HG03135 (cell line): Measurements from ENCODE around the gene ANK2.

Experiments used
- ATAC-seq: cut with Tn5 transposase; IDR thresholded peaks from one replicate; pipeline ENCODE4 v1.9.1; 2021; ENCODE audit warnings: mild to moderate bottlenecking, moderate library complexity; ENCODE audit not compliant: unreplicated experiment

The ANK2 gene

DNA sequence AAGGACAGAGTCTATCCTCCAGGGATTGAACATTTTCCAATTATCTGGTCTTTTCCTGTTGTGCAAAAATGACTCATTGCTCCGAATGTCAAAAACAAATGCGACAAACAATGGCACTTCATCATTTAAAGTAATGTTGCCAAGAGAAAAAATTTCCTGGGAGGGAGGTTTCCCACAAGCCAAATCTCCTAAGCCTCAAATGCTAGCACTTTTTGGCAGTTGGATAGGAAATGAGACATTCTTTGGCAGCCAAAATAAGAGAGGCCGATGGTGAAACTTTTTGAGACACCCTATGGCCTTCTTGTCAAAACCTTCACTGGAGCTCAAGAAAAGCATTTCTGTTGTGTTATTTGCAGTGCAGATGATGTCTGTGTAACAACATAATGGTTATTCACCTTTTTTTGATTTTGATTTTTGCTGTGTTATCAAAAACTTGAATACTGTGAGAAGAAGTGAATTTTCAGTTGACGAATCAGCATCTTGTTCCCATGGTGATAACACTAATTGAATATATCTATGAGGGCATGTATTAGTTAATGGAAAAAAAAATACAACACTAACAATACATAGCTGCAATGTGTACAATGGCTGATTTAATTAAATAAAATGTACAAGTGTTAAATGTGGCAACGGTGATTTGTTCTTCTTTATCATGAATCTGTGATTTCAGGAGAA is 333.8 kb downstream of the ANK2 start:
- no peak for ATAC-seq

DNA sequence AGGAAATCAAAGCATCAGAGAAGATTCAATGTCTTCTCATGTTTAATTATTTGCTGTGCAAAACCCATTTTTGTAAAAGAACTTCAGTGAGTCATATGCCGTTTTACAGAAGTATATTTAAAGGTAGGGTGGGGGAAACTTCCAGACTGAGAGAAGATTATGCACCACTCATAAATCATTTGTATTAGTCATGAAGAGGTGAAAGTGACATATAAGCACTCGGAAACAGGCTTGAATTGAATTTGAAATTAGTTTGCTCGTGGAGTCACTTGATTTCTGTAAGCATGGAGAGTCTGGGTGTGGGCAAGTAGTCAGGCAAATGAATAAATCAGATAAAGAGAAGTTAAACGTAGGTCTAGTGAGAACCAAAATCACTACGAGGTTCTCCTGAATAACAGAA is 335.1 kb downstream of the ANK2 start:
- no peak for ATAC-seq

DNA sequence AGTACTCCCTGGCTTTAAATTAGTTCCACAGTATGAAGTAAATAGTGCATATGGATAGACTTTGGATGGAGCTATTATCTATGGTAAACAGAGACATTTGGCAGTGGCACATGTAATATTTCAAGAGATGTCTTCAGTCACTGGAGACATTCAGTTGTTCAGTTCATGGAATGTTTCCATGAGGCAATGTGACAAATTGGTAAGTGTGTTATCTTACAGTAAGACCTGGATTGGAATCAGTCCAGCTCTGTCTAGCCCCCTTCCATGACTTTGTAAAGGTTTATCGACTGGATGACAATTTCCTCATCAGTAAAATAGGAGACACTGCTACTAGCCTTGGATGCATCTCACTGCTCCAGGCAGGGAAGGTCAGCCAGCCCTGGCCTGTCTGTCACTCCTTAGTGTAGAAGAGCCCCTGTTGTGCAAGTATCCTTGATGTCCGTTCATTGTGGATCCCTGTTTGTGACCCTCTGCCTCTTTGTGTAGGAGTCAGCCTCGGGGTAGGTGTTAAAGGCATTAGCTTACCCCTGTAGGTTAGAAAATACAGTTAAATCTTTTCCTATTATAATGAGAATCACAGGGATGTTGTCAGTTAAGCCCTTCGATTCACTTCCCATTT is 335.9 kb downstream of the ANK2 start:
- no peak for ATAC-seq

DNA sequence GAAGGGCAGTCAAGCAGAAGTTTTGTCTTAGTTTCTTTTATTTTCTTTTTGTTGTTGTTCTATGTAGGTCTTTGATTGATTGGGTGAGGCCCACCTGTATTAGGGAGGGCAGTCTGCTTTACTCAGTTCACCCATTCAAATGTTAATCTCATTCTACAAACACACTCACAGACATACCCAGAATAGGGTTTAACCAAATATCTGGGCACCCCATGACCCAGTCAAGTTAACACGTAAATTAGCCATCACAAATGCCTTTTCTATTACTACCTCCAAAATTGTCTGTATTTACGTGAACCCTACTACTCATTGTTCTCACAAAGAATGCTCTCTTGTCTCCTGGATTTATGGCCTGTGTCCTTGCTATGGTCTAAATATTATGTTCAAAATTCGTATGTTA is 339.7 kb downstream of the ANK2 start:
- no peak for ATAC-seq

DNA sequence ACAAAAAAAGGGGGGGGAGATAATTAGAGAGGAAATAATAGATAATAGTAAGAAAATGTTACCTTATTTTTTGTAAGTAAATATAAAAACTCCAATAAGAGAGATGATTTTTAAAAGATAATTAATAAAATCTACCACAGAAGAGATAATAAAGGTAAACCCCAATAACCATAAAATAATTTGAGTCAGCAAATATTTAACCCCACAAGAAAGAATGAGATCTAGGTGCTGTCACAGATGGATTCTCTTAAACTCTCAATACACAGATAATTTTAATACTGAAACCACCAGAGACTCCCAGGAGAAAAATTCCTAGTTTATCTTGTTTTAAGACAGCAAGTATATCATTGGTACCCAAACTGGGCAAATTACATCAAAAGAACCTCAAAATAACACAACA is 341.4 kb downstream of the ANK2 start:
- no peak for ATAC-seq

DNA sequence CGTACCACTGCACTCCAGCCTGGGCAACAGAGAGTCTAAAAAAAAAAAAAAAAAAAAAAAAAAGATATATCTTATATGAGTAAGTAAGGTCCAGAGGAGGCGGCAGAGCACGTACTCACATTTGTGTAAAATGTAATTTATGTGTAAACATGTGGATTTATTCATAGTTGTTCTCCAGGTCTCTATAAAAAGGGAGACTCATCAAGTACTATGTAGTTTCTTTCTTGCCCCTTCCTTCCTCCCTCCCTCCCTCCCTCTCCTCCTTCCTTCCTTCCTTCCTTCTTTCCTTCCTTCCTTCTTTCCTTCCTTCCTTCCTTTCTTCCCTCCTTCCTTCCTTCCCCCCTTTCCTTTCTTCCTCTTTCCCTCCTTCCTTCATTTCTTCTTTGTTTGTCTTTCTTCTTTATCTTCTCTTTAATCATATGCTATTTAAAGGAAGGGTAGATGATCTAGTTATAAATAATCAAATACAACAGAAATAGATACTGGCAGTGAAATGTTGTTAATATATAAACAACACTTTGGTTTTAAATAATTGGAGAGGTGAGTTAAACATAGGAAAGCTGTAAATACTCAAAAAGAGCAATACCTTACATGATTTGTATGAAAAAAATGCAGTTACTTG is 344.8 kb downstream of the ANK2 start:
- ATAC-seq, result no peak

DNA sequence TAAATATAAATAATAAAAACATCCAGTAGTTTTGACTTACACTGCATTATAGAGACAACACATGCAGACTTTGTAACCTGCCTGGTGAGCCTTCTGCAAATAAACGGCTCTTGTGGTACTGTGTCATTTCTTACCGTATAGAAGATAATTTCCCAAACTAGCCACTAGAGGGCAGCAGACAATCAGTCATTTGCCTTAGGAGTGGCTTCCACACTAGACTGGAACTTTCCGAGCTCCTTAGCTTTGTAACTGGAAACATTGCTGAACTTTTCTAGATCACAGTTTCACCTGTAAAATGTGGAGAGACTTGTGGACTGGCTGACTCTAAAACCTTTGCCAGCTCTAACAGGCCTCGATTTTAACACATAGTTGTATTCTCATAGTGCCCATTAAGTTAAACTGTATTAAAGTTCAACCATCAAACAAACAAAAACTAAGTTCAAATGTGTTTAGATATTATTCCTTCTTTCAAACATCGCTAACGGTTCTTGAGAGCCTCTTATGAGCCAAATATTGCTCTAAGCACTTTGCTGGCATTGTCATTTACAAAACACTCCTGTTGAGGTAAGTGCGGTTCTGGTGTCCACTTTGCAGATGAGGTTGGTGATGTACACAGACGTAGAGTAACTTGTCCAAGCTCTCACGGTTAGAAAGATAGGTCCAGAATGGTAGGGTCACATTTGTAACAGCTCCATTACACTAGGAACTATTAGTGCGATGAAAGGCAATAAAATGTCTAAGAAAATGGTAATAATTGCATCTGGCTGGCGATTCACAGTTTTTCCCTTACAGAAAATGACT is 345.5 kb downstream of the ANK2 start:
- ATAC-seq, result peak; percentile 89

DNA sequence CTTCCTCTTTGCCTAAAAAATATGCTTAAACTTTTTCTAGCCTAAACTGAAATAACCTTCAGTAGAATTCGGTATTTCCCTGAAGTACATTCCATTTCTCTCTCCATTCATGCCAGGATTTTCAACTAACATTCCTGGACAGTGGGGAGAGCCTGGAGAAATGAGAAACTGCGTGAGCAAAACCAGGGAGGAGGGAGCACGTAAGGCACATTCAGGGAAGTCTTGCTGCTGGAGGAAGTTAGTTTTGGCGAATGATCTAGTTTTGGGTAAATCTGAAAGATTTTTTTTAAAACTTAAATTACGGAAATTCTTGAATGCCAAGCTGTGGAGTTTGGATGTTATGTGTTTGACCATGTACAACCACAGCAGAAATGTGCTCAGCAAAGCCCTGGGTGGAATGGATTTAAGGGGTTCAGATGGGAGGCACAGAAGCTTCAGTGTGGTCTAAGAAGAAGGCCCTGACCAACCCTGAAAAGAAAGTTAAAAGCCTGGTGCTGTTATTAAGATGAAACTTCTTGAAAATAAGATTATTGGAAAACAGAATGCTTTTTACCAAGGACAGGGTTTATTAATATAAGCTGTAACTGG is 347.8 kb downstream of the ANK2 start:
- ATAC-seq, result no peak

DNA sequence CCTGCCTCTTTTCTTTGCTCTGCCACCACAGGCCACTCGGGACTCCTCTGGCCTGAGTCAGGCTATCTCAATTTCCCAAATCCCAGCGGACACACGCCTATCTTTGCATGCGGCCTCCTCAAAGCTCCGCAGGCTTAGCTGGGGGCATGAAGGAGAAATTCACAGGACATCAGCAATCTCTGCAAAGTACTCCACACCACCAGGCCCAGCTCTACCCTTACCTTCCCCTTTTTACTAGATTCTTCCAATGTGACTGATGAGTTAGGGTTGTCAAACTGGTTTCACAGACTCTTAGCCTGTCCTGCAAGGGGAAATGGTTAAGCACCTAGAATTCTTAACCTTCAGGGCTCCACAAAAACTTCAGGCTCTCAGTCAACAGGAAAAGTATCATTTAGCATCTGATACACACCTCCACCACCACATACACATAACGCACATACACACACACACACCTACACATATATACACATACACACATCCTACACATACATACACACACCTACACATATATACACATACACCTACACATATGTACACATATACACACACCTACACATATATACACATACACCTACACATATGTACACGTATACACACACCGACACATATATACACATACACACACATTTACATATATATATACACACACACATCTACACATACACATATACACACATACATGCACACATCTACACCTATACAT is 349.1 kb downstream of the ANK2 start:
- no peak for ATAC-seq

DNA sequence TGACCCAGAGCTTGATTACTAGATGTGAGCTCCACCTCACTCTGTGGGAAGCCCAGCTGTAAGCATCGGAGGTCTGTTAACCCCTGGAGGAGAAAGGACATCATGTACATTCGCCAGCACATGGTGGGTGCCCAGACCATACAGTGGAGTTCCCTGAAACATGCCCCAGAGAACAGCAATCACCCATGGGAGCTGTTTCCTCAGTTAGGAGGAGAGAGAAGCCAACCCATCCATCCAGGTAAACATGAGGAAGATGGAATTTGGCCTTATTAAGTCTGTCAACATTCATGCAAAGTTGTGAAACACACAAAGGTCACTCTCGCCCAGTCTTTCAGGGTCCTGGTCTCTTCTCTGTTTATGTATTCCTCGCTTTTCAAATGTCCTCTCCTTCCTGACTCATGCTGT is 354.7 kb downstream of the ANK2 start:
- no peak for ATAC-seq

DNA sequence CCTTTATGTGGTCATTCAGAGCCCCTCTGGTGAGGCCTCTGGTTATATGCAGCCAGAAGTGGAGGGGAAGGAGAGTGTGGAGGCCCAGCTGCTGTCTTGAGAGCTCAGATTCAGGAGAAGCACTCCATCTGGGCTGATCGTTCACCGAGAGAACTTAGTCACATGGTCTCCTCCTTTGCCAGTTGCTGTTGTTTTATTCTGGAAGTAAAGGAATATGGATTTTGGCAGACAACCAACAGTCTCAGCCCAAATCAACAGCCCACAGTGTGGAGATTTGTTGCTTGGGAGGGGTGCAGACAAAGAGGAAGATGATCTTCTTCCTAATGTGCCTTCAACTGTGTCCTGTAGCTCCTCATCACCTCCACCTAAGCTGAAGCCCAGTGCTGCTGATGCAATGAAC is 355.4 kb downstream of the ANK2 start:
- no peak for ATAC-seq

DNA sequence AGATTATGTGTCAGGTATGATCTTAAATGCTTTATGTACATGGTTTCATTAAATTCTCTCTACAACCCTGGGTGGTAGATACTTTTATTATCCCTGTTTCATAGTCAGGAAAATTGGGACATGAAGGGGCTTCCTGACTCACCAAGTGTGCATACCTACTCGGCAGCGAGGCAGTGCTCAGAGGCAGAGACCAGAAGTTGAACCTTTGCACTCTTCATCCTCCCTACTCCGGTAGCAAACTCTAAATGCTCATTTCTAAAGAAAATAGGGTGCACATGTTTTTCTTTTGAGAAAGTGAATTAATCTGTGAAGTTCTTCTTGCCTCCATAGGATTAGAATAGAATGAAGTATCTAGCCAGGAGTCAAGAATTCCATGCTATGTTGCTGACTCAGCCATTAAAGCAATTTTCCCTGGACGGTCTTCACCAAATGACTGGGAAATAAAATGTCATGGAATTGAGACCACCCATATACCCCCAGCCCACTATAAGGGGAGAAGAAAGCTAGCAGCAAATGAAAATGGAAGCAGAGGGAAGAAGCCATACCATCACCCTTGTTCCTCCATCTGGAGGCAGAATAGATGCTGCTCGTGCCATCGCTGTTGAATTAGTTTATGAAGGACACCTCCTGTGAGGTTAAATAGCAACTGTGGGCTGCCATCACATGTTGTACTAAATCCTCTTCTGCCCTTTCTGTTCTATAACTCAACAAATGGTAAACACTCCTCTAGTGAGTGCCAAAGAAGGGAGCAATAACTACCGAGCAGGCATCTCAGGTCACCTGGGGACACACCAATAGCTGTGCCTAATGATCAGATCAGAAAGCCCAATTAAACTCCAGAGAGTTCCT is 356.6 kb downstream of the ANK2 start:
- ATAC-seq, result no peak

DNA sequence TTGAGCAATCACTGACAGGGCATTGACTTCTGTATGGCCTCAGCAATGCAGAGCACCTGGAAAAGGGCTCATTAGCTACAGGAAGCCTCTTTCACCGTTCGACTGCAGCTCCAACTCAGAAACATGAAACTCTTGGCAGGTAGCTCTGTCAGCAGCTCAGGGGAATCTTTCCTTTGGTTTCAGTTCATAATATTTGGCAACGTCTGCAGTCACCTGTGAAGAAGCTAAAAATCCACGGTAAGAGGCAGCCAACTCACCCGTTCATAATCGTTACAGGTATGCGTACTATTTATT is 357.2 kb downstream of the ANK2 start:
- ATAC-seq, result no peak

DNA sequence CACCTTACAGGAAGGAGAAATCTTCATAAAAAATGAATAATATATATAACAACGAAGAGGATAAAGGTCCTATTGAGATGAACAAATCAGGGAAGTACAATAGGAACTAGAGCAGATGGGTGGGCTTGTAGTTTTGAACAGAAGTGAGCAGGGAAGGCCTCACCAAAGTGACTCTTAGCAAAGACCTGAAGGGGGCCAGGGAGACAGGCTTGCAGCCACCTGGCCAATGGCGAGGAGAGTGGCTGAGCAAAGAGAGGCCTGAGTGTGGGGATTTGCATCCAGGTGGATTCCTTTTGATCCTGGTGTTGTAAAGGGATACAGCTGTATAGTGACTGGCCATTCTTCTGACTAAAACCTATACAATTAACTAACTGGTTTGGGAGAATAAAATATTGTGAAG is 358.0 kb downstream of the ANK2 start:
- ATAC-seq, result no peak

DNA sequence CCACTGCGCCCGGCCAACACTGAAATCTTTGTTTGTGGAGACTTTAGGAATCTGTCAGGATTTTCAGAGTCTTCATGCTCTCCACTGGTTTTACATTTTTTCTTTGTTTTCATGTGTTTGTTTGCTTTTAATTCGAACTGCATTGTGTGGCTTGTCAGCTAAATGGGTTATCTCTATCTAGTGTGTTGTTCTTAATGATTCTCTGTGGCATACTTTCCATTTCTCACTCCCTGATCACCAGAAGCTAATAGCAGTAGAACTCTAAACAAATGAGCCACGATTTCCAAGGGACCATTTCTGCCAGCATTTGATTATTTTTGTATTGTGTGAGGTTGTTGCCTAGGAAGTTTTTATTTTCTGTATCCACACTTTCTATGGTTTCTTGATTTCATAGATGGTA is 359.7 kb downstream of the ANK2 start:
- no peak for ATAC-seq

DNA sequence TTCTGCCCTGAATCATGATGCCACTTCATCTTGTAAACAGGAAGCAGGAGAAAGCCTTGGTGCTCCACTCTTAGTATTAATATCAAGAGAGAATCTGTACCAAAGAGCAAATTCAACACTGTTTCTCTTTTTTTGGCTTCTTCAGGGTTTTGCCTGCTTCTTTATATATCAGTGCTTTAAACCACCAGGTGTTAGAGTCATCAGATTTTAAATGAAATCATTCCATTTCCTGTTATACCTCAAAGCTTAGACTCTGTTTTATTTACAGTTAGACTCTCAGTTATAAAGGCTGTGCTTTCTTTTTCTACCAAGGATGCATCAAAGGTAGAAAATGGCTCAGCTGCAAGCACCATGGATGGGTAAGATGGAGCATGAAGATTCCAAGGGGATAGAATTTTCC is 361.2 kb downstream of the ANK2 start:
- ATAC-seq, result no peak

DNA sequence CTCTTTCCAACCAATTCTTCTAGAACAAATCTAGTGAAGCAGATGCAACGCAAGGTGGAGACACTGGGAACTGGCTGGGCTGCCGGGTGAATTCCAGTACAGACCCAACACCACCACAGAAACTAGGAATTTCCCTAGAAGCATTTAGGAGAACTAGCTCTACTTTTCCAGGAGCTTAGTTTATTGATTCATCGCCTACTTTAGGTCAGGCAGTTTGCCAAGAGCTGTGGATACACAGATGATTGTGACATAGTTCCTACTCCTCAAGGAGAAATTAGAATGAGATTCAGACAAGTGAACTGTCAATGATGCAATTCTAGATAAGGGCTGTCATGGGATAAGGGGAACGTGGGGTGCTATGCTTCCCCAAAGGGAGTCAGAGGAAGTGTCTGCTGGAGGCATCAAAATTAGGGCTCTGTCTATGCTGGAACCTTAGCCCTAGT is 362.1 kb downstream of the ANK2 start:
- ATAC-seq, result no peak

DNA sequence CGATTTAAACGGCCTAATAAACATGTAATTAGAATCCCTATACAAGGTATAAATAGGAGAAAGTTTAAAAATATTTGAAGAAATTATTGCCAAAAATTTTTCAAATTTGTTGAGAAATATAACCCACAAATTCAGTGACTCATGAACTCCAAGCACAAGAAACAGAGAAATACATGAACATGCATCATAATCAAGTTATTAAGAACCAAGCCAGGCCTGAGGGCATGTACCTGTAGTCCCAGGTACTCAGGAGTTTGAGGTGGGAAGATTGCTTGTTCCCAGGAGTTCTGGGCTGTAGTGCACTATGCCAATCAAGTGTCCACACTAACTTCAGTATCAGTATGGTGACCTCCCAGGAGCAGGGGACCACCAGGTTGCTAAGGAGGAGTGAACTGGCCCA is 370.2 kb downstream of the ANK2 start:
- ATAC-seq, result no peak

DNA sequence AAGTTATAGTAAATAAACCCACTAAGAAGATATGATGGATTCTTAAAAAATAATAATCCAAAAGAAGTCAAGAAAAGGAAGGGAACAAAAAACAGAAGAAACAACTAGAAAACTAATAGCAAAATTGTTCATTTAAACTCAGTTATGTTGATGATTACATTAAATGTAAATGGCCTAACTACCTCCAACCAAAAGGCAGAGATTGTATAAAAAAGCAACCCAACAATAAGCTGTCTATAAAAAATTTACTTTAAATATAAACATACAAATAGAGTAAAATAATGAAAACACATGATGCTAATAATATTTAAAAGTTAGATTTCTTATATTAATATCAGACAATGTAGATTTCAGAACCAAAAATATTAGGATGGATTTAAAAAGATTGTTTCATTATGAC is 371.5 kb downstream of the ANK2 start:
- ATAC-seq, result no peak

DNA sequence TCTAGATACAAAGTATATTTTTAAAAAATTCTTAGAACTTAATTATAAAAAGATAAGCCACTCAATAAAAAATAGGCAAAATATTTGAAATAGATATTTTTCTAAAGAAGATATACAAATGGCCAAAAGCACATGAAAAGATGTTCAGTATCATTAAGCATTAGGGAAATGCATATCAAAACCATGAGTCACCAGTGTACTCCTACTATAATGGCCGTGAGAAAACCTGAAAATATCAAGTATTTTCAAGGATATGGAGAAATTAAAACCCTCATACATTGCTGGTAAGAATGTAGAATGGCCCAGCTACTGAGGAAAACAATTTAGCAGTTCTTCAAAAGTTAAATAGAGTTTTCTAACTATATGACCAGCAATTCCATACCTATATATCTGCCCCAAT is 374.2 kb downstream of the ANK2 start:
- no peak for ATAC-seq
